Measurements from ENCODE around the gene FAM177A1. TPM values are rescaled to one million over a fixed set of nuclear protein-coding genes. Genes with fewer than 3 reads are reported as not detected.
A peak's percentile ranks its signal among the peaks of the same experiment; 100 is the strongest.

The FAM177A1 gene
- total and polyA plus RNA-seq, 2 of the 13 experiments (the other 11 are each of a cell fraction or from before 2014, with no cell fraction given) = 72.9 to 119 TPM

DNA sequence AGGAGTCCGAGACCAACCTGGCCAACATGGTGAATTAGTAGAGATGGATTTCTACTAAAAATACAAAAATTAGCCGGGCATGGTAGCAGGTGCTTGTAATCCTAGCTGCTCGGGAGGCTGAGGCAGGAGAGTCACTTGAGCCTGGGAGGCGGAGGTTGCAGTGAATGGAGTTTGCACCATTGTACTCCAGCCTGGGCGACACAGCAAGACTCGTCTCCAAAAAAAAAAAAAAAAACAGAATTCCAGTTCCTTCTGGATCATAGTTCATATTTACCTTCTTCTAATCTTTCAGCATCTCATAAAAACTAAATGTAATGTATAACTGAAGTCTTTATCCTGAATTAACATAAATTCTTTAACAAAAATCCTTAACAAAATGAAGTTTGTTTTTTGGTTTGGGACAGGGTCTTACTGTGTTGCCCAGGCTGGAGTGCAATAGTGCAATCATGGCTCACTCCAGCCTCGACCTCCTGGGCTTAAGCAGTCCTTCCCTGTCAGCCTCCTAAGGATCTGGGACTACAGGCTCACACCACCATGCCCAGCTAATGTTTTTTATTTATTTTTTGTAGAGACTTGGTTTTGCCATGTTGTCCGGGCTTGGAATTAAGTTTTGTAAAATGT is 37.6 kb downstream of the FAM177A1 start (continued):
- TF ChIP-seq ATF7 (IDR thresholded peaks at IDR 0.05) = no peak
- TF ChIP-seq ATF7 (CRISPR knock-in tag; IDR thresholded peaks at IDR 0.05) = no peak
- TF ChIP-seq CEBPG (CRISPR knock-in tag; IDR thresholded peaks at IDR 0.05) = no peak
- TF ChIP-seq PRMT3 (CRISPR knock-in tag; IDR thresholded peaks at IDR 0.05; ENCODE audit: borderline replicate concordance, low read depth) = 0 out of 2 replicates have a peak, but pooled peaks have one; percentile 43
- no peak for TF ChIP-seq ZNF557 (CRISPR knock-in tag; IDR thresholded peaks at IDR 0.05)
- TF ChIP-seq, protein P1, sequence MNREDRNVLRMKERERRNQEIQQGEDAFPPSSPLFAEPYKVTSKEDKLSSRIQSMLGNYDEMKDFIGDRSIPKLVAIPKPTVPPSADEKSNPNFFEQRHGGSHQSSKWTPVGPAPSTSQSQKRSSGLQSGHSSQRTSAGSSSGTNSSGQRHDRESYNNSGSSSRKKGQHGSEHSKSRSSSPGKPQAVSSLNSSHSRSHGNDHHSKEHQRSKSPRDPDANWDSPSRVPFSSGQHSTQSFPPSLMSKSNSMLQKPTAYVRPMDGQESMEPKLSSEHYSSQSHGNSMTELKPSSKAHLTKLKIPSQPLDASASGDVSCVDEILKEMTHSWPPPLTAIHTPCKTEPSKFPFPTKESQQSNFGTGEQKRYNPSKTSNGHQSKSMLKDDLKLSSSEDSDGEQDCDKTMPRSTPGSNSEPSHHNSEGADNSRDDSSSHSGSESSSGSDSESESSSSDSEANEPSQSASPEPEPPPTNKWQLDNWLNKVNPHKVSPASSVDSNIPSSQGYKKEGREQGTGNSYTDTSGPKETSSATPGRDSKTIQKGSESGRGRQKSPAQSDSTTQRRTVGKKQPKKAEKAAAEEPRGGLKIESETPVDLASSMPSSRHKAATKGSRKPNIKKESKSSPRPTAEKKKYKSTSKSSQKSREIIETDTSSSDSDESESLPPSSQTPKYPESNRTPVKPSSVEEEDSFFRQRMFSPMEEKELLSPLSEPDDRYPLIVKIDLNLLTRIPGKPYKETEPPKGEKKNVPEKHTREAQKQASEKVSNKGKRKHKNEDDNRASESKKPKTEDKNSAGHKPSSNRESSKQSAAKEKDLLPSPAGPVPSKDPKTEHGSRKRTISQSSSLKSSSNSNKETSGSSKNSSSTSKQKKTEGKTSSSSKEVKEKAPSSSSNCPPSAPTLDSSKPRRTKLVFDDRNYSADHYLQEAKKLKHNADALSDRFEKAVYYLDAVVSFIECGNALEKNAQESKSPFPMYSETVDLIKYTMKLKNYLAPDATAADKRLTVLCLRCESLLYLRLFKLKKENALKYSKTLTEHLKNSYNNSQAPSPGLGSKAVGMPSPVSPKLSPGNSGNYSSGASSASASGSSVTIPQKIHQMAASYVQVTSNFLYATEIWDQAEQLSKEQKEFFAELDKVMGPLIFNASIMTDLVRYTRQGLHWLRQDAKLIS (CRISPR knock-in tag; IDR thresholded peaks at IDR 0.05) = no peak
- TF ChIP-seq, protein P2, sequence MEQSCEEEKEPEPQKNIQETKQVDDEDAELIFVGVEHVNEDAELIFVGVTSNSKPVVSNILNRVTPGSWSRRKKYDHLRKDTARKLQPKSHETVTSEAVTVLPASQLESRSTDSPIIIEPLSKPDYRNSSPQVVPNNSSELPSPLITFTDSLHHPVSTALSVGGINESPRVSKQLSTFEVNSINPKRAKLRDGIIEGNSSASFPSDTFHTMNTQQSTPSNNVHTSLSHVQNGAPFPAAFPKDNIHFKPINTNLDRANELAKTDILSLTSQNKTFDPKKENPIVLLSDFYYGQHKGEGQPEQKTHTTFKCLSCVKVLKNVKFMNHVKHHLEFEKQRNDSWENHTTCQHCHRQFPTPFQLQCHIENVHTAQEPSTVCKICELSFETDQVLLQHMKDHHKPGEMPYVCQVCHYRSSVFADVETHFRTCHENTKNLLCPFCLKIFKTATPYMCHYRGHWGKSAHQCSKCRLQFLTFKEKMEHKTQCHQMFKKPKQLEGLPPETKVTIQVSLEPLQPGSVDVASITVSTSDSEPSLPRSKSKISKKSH (CRISPR knock-in tag; IDR thresholded peaks at IDR 0.05; ENCODE audit: borderline replicate concordance) = 0 out of 2 replicates have a peak, but pooled peaks have one; percentile 40
- TF ChIP-seq, protein P3, sequence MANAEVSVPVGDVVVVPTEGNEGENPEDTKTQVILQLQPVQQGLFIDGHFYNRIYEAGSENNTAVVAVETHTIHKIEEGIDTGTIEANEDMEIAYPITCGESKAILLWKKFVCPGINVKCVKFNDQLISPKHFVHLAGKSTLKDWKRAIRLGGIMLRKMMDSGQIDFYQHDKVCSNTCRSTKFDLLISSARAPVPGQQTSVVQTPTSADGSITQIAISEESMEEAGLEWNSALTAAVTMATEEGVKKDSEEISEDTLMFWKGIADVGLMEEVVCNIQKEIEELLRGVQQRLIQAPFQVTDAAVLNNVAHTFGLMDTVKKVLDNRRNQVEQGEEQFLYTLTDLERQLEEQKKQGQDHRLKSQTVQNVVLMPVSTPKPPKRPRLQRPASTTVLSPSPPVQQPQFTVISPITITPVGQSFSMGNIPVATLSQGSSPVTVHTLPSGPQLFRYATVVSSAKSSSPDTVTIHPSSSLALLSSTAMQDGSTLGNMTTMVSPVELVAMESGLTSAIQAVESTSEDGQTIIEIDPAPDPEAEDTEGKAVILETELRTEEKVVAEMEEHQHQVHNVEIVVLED (CRISPR knock-in tag; IDR thresholded peaks at IDR 0.05; ENCODE audit: borderline replicate concordance) = peak; percentile 16; the same call in 1 of the 2 replicates
- TF ChIP-seq RARG (CRISPR knock-in tag; IDR thresholded peaks at IDR 0.05; ENCODE audit: low read depth) = no peak
- TF ChIP-seq HDAC1 (CRISPR knock-in tag; IDR thresholded peaks at IDR 0.05) = 0 out of 2 replicates have a peak, but pooled peaks have one; percentile 16
- no peak for TF ChIP-seq TBX3 (IDR thresholded peaks at IDR 0.05; ENCODE audit: borderline replicate concordance)
- no peak for TF ChIP-seq FOXK2 (IDR thresholded peaks at IDR 0.05)
- TF ChIP-seq, protein P4, sequence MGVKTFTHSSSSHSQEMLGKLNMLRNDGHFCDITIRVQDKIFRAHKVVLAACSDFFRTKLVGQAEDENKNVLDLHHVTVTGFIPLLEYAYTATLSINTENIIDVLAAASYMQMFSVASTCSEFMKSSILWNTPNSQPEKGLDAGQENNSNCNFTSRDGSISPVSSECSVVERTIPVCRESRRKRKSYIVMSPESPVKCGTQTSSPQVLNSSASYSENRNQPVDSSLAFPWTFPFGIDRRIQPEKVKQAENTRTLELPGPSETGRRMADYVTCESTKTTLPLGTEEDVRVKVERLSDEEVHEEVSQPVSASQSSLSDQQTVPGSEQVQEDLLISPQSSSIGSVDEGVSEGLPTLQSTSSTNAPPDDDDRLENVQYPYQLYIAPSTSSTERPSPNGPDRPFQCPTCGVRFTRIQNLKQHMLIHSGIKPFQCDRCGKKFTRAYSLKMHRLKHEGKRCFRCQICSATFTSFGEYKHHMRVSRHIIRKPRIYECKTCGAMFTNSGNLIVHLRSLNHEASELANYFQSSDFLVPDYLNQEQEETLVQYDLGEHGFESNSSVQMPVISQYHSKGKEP (CRISPR knock-in tag; IDR thresholded peaks at IDR 0.05) = no peak
- no peak for TF ChIP-seq CHD2 (IDR thresholded peaks at IDR 0.05; ENCODE audit: low read depth, low read length)
- TF ChIP-seq, protein P5, sequence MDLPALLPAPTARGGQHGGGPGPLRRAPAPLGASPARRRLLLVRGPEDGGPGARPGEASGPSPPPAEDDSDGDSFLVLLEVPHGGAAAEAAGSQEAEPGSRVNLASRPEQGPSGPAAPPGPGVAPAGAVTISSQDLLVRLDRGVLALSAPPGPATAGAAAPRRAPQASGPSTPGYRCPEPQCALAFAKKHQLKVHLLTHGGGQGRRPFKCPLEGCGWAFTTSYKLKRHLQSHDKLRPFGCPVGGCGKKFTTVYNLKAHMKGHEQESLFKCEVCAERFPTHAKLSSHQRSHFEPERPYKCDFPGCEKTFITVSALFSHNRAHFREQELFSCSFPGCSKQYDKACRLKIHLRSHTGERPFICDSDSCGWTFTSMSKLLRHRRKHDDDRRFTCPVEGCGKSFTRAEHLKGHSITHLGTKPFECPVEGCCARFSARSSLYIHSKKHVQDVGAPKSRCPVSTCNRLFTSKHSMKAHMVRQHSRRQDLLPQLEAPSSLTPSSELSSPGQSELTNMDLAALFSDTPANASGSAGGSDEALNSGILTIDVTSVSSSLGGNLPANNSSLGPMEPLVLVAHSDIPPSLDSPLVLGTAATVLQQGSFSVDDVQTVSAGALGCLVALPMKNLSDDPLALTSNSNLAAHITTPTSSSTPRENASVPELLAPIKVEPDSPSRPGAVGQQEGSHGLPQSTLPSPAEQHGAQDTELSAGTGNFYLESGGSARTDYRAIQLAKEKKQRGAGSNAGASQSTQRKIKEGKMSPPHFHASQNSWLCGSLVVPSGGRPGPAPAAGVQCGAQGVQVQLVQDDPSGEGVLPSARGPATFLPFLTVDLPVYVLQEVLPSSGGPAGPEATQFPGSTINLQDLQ (CRISPR knock-in tag; IDR thresholded peaks at IDR 0.05) = 0 out of 2 replicates have a peak, but pooled peaks have one; percentile 1
